Measurements from ENCODE around the gene ZCCHC14. TPM values are rescaled to one million over a fixed set of nuclear protein-coding genes. Genes with fewer than 3 reads are reported as not detected.
A peak's percentile ranks its signal among the peaks of the same experiment; 100 is the strongest.
"Not testable (repeated sequence)": the region's sequence is repeated elsewhere in the genome, so short reads cannot be mapped to it uniquely, and the experiment has no call there.

ZCCHC14 gene
- total RNA-seq, 2 donors from 2014 or later: 24.5 to 24.6 TPM

DNA sequence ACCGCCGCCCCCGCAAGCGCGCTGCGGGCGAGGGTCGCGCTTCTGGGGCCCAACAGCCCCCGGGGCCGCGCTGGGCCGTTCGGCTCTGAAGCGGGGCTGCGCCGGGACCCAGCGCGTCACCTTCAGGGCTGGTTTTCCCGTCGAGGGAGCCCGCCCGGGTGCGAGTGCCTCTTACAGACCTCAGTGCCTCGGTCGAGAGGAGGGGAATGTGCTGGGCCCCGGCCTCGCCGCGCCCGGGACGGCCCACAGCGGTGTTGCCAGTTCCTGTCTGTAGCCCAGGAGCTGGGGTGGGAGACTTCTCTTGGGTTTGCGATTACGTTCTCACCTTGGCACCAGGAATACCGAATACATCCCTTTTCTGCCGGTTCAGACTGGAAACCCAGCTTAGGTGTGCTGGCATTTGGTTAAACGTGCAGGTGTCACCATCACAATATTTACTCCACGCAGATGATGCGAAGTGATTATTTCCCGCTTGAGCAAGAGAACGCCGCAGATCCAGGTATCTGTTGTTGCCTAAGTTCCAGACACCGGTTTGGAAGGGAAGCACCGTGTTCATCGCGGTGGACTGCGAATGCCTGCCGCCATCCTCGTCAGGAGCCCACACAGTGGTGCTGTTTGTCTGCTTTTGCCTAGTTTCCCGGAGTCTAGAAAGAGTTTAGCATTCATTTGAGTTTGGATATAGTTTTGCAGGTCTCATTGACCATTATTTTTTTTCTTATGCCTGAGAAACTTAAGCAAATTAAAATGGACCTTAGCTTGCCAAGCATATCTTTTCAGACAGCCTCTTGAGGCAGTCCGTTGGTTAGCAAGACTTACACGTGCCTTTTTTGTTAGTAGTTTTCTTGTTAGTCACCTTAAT, 99.8 kb downstream of the ZCCHC14 start:
- H3K4me1 ChIP-seq: peaks cover 6% of the 10 kb centered on the region
- peak; percentile 57 for DNase-seq
- H3K4me3 ChIP-seq: peak overlapping the region; percentile 59
- H3K9ac ChIP-seq (ENCODE audit: low read depth in 2 of 2, low read length in 2 of 2): peak overlapping the region; percentile 91 to 96
- peak overlapping the region; percentile 95 for H3K27ac ChIP-seq
- H3K36me3 ChIP-seq: no peaks in the 10 kb centered on the region
- TF ChIP-seq, protein P1, sequence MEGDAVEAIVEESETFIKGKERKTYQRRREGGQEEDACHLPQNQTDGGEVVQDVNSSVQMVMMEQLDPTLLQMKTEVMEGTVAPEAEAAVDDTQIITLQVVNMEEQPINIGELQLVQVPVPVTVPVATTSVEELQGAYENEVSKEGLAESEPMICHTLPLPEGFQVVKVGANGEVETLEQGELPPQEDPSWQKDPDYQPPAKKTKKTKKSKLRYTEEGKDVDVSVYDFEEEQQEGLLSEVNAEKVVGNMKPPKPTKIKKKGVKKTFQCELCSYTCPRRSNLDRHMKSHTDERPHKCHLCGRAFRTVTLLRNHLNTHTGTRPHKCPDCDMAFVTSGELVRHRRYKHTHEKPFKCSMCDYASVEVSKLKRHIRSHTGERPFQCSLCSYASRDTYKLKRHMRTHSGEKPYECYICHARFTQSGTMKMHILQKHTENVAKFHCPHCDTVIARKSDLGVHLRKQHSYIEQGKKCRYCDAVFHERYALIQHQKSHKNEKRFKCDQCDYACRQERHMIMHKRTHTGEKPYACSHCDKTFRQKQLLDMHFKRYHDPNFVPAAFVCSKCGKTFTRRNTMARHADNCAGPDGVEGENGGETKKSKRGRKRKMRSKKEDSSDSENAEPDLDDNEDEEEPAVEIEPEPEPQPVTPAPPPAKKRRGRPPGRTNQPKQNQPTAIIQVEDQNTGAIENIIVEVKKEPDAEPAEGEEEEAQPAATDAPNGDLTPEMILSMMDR (IDR thresholded peaks at IDR 0.05): no peak
- H3K27me3 ChIP-seq: no peaks in the 10 kb centered on the region
- intact Hi-C loops (cut with DNase I): loop anchor here (5.0 kb wide), 1 partner anchor 76 kb away; the partner anchor contains the start of gene C16orf95
- H3K9me3 ChIP-seq: no peaks in the 10 kb centered on the region

DNA sequence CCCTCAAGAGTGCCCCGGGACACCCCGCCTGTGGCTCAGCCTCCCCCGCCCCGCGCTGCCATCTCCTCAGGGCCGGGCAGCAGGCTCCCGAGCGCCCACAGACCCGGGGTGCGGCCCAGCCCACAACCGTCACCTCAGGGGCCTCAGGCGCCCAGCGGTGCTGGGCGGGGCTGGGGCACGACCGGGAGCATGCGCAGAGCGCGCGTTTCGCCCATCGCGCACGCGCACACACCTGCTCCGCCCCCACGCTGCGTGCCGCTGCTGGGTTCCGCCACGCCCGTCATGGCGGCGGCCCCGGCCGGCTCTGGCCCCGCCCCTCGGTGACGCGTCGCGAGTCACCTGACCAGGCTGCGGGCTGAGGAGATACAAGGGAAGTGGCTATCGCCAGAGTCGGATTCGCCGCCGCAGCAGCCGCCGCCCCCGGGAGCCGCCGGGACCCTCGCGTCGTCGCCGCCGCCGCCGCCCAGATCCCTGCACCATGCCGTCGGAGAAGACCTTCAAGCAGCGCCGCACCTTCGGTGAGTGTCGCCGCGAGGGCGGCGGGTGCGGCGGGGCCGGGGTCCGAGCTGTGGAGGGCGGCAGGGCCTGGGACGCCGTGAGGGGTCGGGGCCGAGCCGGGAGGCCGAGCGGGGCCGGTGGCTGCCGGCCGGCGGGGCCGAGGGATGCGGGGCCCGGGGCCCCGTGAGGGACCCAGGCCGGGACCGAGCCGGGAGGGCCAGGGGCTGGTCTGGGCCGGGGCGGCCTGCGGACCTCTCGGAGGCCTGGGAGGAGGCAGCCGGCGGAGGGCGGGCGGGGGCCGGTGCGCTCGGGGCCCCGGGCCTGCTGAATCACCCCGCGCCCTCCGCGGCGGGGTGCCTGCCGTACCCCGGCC, 100.6 kb downstream of the ZCCHC14 start, which contains the start of gene MAP1LC3B:
MAP1LC3B (plus strand) TSS at position 387 of the 871 bp plus-strand sequence; CDS start at position 479, 92 bp downstream.
- H3K9ac ChIP-seq (ENCODE audit: low read depth in 2 of 2, low read length in 2 of 2): peak within 1 kb of the TSS; percentile 91 to 96
- H3K27me3 ChIP-seq: no peaks in the 10 kb centered on the region

DNA sequence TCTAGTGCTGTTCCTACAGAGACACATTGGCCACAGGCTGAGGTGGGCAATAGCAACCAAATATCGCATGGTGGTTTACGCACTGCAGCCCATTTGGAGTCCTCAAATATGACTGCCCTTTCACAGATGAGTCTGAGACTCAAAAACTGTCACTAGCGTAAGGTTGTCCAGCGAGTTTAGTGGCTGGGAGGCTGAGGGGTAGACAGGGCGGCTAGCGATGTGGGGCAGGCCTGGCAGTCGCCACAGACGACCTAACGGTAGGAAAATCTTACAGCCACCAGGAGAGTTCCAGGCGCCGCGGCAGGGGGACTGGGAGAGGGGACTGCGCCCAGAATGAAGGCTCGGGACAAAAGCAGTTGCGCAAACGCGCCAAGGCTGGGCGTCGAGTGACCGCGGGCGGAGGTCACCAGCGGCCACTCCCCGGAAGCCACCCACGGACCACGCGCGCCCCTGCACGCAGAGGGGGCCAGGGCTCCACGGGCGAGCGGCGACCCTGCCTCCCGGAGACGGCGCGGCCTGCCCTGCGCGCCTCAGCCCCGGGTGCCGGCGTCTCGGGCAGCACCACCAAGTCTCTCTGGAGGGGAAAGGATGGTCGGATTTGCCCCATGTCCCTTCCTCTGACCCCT, 101.4 kb downstream of the ZCCHC14 start:
- H3K9ac ChIP-seq (ENCODE audit: low read depth in 2 of 2, low read length in 2 of 2): peak overlapping the region; percentile 88 to 96
- H3K4me1 ChIP-seq: peaks cover 17% of the 10 kb centered on the region
- peak overlapping the region; percentile 95 for H3K27ac ChIP-seq
- H3K4me3 ChIP-seq: peak overlapping the region; percentile 59
- TF ChIP-seq, protein P1 (IDR thresholded peaks at IDR 0.05): no peak
- H3K36me3 ChIP-seq: no peaks in the 10 kb centered on the region
- intact Hi-C loops (cut with DNase I): loop anchor here (5.0 kb wide), 1 partner anchor 74 kb away; the partner anchor contains the start of gene C16orf95
- H3K27me3 ChIP-seq: no peaks in the 10 kb centered on the region
- no peaks in the 10 kb centered on the region for H3K9me3 ChIP-seq
- DNase-seq: peak; percentile 65

More for the DNA sequence above, 100.6 kb downstream of the ZCCHC14 start, which contains the start of gene MAP1LC3B:
- peaks cover 15% of the 10 kb centered on the region for H3K4me1 ChIP-seq
- intact Hi-C loops (cut with DNase I): loop anchor here (5.0 kb wide), 1 partner anchor 75 kb away; the partner anchor contains the start of gene C16orf95
- H3K27ac ChIP-seq: peak within 1 kb of the TSS; percentile 95
- TF ChIP-seq, protein P1 (IDR thresholded peaks at IDR 0.05): no peak
- peak; percentile 96 for DNase-seq
- no peaks in the 10 kb centered on the region for H3K36me3 ChIP-seq
- peak within 1 kb of the TSS; percentile 59 for H3K4me3 ChIP-seq
- no peaks in the 10 kb centered on the region for H3K9me3 ChIP-seq

DNA sequence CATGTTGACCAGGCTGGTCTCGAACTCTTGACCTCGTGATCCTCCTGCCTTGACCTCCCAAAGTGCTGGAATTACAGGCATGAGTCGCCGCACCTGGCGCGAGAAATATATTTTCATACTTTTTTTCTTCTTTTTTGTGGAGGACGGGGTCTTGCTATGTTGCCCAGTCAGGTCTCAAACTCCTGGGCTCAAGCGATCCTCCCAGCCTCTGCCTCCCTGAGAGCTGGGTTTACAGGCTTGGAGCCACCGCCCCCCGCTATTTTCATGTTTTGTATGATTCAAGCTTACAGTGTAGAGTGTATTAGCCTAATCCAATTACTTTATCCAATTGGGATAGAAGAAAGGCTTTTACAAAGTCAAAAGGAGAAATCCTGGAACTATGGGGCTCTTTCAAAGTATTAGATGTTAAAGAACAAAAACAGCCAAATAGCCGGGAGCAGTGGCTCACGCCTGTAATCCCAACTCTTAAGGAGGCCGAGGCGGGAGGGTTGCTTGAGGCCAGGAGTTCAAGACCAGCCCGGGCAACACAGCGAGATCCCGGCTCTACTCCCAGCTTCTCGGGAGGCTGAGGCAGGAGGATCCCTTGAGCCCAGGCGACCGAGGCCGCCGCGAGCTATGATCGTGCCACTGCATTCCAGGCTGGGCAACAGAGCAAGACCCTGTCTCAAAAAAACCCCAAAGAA, 102.0 kb downstream of the ZCCHC14 start:
- Histone ChIP-seq H3K27ac (peak overlapping the region; percentile 95), H3K36me3 (no peaks in the 10 kb centered on the region), H3K4me3 (peak overlapping the region; percentile 59), H3K4me1 (peaks cover 17% of the 10 kb centered on the region), H3K9ac (ENCODE audit: low read depth in 2 of 2, low read length in 2 of 2) (peak overlapping the region; percentile 88 to 96), H3K27me3 (no peaks in the 10 kb centered on the region), H3K9me3 (no peaks in the 10 kb centered on the region)
- intact Hi-C loops (cut with DNase I): loop anchor here (5.0 kb wide), 1 partner anchor 73 kb away; the partner anchor contains the start of gene C16orf95
- DNase-seq: no peak
- TF ChIP-seq, protein P1 (IDR thresholded peaks at IDR 0.05): no peak

DNA sequence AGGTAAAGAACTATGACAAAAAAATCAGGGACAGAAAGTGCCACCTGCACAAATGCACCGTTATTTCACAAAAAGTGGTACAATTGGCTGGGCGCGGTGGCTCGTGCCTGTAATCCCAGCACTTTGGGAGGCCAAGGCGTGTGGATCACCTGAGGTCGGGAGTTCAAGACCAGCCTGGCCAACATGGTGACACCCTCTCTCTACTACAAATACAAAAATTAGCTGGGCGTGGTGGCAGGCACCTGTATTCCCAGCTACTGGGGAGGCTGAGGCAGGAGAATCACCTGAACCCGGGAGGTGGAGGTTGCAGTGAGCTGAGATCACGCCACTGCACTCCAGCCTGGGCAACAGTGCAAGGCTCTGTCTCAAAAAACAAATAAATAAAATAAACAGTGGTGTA, 102.9 kb downstream of the ZCCHC14 start:
- H3K36me3 ChIP-seq; H3K4me3 ChIP-seq; H3K27ac ChIP-seq; H3K9me3 ChIP-seq; H3K9ac ChIP-seq (ENCODE audit: low read depth in 2 of 2, low read length in 2 of 2); DNase-seq; H3K27me3 ChIP-seq: not testable (repeated sequence)
- intact Hi-C loops (cut with DNase I): loop anchor here (5.0 kb wide), 1 partner anchor 73 kb away; the partner anchor contains the start of gene C16orf95
- H3K4me1 ChIP-seq: peaks cover 17% of the 10 kb centered on the region

All from colonic mucosa (tissue), 4 donors.